Peyer's patch (tissue), 4 donors: ENCODE measurements around the gene FRMD1.

ENCODE experiments used
- CTCF ChIP-seq, 6 experiments: fragments of 450-650 bp in 4 of 6; fragments of 200-600 bp in 2 of 6; sonication (generic) in 1 of 6; IDR thresholded peaks; one replicate each; pipeline ENCODE4 v1.5.1; 2017 to 2019; ENCODE audit warnings: antibody characterized with exemption in 6 of 6, mild to moderate bottlenecking in 3 of 6, moderate library complexity in 1 of 6
- POLR2A ChIP-seq, 2 donors: fragments of 450-650 bp; IDR thresholded peaks; one replicate each; pipeline ENCODE4 v1.5.1; 2017; ENCODE audit warnings: antibody characterized with exemption in 2 of 2, mild to moderate bottlenecking in 2 of 2, moderate library complexity in 2 of 2

- TF ChIP-seq POLR2A (IDR thresholded peaks at IDR 0.05) = no peak
- TF ChIP-seq CTCF (IDR thresholded peaks at IDR 0.05) = no peak
Observed at GRCh38 chr6:168049277-168049676, 29.7 kb downstream of the FRMD1 start.
